ENCODE results near the gene PRRT3. TPM values are rescaled to one million over a fixed set of nuclear protein-coding genes. Genes with fewer than 3 reads are reported as not detected.

The PRRT3 gene
- total and polyA plus RNA-seq, 9 of the 15 experiments (the other 6 are each of a cell fraction or from before 2014, with no cell fraction given), result 0.06 to 1.9 (median 1.2) TPM

DNA sequence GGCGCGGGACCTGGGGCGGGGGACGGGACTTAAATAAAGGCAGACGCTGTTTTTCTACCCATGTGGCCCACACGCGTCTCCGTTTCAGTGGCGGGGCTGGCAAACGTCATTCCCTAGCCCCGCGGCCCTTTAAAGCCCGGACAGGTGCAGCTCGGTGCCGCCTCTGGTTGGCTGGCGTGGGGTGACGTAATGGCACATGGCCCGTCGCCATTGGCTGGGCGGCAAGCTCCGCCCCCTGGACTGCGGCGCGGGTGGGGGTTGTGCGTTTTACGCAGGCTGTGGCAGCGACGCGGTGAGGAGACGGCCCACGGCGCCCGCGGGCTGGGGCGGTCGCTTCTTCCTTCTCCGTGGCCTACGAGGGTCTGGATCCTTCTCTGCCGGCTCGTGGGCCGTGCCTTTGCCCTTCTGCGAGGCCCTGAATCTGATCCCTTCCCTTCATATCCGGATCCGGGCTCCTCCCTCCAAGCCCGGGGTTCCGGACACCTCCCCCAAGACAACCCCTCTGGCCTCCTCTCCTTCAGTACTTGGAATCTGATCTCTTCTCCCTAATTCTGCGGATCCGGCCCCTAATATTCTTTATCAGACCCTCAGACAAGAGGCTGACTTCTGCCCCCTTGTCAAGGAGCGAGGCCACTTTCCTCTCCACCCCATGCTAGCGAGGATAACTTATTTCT lies 18.5 kb downstream of the PRRT3 start, which contains the start of gene CRELD1 (continued):
- TF ChIP-seq NONO (IDR thresholded peaks at IDR 0.05; ENCODE audit: low read depth in 2 of 2, low read length in 1 of 2) (peak in 1 of 2 experiments; percentile 74; a peak in 2 of 4 replicates), NR3C1 (CRISPR knock-in tag; IDR thresholded peaks at IDR 0.05) (peak; percentile 73; the same call in 1 of the 2 replicates), CBFA2T3 (IDR thresholded peaks at IDR 0.05) (0 out of 2 replicates have a peak, but pooled peaks have one; percentile 18), CREB1 (IDR thresholded peaks at IDR 0.05) (peak; percentile 89), CREB1 (CRISPR knock-in tag; IDR thresholded peaks at IDR 0.05) (peak; percentile 89), PHF21A (IDR thresholded peaks at IDR 0.05; ENCODE audit: borderline replicate concordance, low read depth) (0 out of 2 replicates have a peak, but pooled peaks have one; percentile 8), SP2 (IDR thresholded peaks at IDR 0.05; ENCODE audit: extremely low read depth, low read depth, low read length, poor library complexity, severe bottlenecking) (peak; percentile 24), RBFOX2 (IDR thresholded peaks at IDR 0.05; ENCODE audit: low read depth, low read length) (peak; percentile 88), POLR2A (conservative IDR thresholded peaks at IDR 0.05) (peak; percentile 91), MTA1 (IDR thresholded peaks at IDR 0.05; ENCODE audit: borderline replicate concordance) (0 out of 2 replicates have a peak, but pooled peaks have one; percentile 38), TAF1 (IDR thresholded peaks at IDR 0.05; ENCODE audit: control insufficient read depth, extremely low read depth, insufficient read depth, low read length, severe bottlenecking) (peak; percentile 69), MAZ (CRISPR knock-in tag; conservative IDR thresholded peaks at IDR 0.05 in 1 of 2, IDR thresholded peaks at IDR 0.05 in 1 of 2) (peak; percentile 84 to 91; a peak in 3 of 4 replicates), MTA3 (IDR thresholded peaks at IDR 0.05; ENCODE audit: borderline replicate concordance) (peak; percentile 75), BHLHE40 (IDR thresholded peaks at IDR 0.05; ENCODE audit: low read length) (peak; percentile 37; the same call in 1 of the 2 replicates), BDP1 (IDR thresholded peaks at IDR 0.05; ENCODE audit: insufficient read depth, insufficient read length) (no peak), POLR3A (IDR thresholded peaks at IDR 0.05; ENCODE audit: borderline replicate concordance, extremely low read depth, insufficient read depth, insufficient read length) (no peak), PHF8 (IDR thresholded peaks at IDR 0.05; ENCODE audit: borderline replicate concordance, low read length) (peak; percentile 82; the same call in 1 of the 2 replicates), ZNF436 (CRISPR knock-in tag; IDR thresholded peaks at IDR 0.05) (no peak), HLTF (IDR thresholded peaks at IDR 0.05) (peak; percentile 14; the same call in 1 of the 2 replicates), ZNF174 (CRISPR knock-in tag; IDR thresholded peaks at IDR 0.05) (no peak), COPS2 (conservative IDR thresholded peaks at IDR 0.05) (no peak)
- TF ChIP-seq, protein P1, sequence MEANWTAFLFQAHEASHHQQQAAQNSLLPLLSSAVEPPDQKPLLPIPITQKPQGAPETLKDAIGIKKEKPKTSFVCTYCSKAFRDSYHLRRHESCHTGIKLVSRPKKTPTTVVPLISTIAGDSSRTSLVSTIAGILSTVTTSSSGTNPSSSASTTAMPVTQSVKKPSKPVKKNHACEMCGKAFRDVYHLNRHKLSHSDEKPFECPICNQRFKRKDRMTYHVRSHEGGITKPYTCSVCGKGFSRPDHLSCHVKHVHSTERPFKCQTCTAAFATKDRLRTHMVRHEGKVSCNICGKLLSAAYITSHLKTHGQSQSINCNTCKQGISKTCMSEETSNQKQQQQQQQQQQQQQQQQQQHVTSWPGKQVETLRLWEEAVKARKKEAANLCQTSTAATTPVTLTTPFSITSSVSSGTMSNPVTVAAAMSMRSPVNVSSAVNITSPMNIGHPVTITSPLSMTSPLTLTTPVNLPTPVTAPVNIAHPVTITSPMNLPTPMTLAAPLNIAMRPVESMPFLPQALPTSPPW (CRISPR knock-in tag; IDR thresholded peaks at IDR 0.05), result peak; percentile 82
- TF ChIP-seq, protein P2, sequence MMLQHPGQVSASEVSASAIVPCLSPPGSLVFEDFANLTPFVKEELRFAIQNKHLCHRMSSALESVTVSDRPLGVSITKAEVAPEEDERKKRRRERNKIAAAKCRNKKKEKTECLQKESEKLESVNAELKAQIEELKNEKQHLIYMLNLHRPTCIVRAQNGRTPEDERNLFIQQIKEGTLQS (IDR thresholded peaks at IDR 0.05), result peak; percentile 99
- TF ChIP-seq, protein P2 (CRISPR knock-in tag; conservative IDR thresholded peaks at IDR 0.05), result no peak
- TF ChIP-seq, protein P3, sequence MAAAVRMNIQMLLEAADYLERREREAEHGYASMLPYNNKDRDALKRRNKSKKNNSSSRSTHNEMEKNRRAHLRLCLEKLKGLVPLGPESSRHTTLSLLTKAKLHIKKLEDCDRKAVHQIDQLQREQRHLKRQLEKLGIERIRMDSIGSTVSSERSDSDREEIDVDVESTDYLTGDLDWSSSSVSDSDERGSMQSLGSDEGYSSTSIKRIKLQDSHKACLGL (CRISPR knock-in tag; IDR thresholded peaks at IDR 0.05; ENCODE audit: borderline replicate concordance, poor library complexity, severe bottlenecking), result peak; percentile 32

Measured in K562 (cell line).